Stimulated activated CD8-positive, alpha-beta memory T cell treated with anti-CD3 and anti-CD28 coated beads, Interleukin-4, amount 100 ng/mL, for 4 hours (primary cell): ENCODE results near the gene EIF3D.

Experiments used
- DNase-seq, 2 donors: peaks; one replicate each; pipeline ENCODE4 v3.0.0-alpha.2; 2020; ENCODE audit warnings: low read depth in 2 of 2, low spot score in 1 of 2

Gene EIF3D

DNA sequence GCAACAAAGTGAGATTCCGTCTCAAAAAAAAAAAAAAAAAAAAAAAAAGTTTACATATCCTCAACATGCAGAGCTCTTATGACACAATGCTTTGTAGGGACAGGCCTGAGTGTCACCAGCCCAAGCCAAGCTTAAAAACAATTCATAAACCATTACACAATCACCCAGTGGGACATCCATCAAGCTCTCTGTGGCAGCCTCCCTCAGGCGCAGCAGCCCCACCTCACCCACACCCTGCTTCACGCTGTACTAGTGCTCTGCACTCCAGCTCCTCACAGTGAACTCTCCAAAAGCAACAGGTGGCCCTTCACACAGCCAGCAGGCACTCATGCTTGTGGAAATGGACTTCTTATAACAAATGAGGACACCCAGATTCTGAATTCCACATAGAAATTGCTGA lies 18.6 kb downstream of the EIF3D start:
- DNase-seq: no peak

GRCh38 chr22:36507518-36508010 lies 21.4 kb downstream of the EIF3D start:
- no peak for DNase-seq

DNA sequence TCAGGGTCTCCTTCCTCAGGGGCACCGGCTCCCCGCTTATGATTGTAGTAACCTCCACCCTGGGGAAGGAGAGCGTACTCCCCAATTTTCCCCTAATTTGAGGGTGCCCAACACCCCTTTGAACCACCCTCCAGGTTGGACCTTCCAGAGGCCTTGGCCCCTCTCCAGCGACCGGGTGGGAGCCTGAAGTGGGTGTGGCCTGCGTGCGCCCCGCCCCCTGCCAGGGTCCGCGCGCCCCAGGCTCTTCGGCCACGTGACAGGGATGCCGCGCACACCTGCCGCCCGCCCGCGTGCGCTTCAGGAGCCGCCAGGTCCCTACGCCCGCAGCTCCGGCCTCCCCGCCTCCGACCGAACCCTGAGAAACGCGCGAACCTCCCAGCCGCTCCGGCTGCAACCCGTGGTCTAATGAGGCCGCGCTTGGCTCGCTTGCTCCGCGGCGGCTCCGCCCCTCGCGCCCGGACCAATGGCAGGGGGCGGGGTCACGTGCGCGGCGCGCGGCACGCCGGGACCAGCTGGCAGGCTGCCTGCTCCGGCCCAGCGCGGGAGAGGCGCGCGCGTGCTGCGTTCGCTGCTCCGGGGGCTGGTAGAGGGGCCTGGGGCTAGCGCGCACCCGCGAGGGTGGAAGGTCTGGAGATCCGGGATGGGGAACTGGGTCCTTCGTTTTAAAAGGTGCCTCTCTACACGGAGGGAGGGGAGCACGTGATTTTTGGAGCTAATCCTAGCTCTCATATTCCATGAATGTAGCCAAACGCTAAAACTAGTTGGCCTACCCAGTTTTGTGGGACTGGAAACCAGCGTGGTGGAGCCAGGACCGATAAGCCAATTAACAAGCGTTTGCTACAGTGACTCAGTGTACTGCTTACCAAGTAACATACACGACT lies 22.1 kb downstream of the EIF3D start, which contains the start of gene FOXRED2:
Gene FOXRED2, minus strand, starts transcription at position 404 of the 881 bp plus-strand sequence. CDS start 618 bp downstream, outside the sequence.
- peak; percentile 60 to 74 for DNase-seq

- DNase-seq: no peak
These were observed 22.8 kb downstream of the EIF3D start for GRCh38 chr22:36505998-36506635.

DNA sequence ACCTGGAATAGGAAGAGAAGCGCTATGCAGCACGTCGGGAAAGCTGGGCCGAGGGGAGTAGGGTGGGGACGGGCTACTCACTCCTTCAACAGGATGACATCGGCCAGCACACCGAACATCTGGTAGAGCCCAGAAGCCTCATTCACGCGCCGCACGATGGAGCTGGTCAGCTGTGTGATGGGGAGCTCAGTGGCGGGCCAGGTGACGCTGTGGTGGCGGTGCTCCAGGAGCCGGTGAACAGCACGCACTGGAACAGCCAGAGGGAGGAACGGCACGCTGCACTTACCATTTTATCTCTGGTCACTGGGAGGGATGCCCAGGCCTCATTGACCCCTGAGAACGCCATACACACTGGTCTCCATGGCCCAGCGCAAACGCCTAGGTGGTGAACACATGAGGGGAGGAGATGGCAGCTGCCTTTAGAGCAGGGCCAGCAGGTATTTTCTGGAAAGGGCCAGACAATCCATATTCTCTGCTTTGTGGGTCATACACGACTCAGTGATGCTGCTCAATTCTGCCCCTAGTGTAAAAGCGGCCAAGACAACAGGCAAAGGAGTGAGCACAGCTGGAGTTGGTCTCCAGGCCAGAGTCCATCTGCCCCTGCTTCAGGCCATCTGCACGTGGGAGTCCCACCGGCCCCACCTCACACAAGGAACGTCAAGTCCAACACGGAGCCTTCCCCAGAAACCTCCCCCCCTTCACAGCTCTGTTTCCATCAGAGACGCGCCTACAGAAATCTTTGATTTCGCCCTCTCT lies 30.9 kb downstream of the EIF3D start:
- no peak for DNase-seq

DNA sequence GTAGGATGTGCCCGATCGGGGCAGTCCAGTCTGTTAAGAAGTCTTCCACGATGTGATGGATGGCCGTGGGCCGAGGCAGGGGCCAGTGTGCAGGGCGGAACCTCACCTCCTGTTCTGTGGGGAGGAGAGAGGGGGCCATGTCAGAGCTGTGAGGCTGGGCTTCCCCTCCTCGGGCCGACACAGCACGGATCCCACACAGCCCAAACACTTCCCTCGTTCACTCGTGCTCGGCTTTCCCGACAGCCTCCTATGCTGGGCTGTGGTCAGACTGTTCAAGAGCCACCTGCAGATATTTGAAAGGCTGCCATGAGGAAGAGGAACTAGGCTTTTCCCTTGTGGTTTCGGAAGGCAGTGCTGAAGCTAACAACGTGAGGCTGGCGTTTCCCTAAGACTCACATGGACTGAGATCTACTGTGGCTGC lies 35.3 kb downstream of the EIF3D start:
- no peak for DNase-seq

DNA sequence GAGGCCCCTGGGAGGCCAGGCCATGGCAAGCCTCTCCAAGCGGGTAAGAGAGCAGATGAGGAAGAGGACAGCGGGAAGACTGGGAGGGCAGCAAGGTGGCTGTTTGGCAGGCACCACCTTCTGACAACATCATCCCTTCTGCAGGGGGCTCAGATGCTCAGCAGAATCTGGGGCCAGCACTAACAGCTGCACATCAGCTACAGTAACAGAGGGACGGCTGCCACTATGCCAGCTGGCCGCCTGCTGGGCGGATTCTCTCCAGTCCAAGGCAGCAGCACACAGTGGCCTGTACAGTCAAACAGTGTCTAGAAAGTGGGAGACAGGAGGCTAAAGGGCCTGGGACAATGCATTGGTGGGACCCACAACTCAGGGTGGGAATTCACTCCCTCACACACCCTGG lies 36.9 kb downstream of the EIF3D start:
- DNase-seq: no peak

- DNase-seq: no peak
These were observed 37.8 kb downstream of the EIF3D start for GRCh38 chr22:36491155-36491554.

GRCh38 chr22:36486619-36487384 lies 42.2 kb downstream of the EIF3D start:
- peak; percentile 39 to 41 for DNase-seq

DNA sequence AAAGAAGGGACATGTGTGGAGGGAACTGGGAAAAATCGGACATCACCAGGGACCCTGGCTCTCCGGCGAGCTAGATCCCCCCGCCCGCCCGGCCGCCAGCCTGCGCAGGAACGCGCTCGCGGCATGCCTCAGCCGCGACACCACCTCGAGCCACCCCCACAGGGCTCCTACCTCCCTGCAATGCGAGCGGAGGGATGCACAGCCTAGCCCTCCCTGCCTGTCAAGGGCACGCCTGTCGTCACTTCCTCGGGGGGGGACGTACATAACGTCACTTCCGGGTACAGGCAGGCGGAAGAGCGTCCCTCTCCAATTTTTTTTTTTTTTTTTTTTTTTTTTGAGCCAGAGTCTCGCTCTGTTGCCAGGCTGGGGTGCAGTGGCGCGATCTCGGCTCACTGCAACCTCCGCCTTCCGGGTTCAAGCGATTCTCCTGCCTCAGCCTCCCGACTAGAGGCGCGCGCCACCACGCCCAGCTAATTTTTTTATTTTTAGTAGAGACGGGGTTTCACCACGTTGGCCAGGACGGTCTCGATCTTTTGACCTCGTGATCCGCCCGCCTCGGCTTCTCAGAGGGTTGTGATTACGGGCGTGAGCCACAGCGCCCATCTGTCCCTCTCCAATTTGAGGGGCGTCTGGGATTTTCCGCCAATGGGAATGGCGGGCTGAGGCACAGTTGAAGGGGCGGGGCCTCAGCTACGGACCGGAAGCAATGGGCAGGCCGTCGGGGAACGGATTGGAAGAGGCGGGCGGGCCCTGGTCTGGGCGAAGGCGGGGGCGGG lies 47.4 kb downstream of the EIF3D start, which contains the start of gene TXN2:
Gene TXN2, minus strand, starts transcription at position 248 of the 776 bp plus-strand sequence. CDS start 803 bp downstream, outside the sequence.
- DNase-seq: peak; percentile 92

DNA sequence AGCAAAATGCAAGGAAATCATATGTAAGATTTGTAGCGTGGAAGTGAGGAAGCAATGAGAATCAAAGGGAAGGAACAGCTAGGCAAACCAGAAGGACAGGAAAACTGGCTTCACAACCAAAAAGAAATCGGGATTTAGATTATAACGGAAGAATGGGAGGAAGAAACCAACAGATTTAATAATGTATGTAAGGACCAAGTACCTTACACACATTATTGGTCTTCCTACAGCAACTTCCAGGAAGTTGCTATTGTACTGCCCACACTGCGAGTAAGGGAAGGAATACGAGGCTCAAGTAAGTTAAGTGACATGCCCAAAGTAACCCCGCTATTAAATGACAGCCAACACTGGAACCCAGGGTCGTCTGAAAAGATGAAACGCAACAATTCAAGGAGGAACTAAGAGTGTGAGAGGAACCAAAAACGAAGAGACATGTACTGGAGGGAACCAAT lies 48.0 kb downstream of the EIF3D start:
- no peak for DNase-seq

GRCh38 chr22:36478966-36479365 lies 50.0 kb downstream of the EIF3D start:
- no peak for DNase-seq

- no peak for DNase-seq
These were observed 53.6 kb downstream of the EIF3D start for GRCh38 chr22:36475341-36475740.

- DNase-seq: no peak
These were observed 56.3 kb downstream of the EIF3D start for GRCh38 chr22:36472689-36473088.

- no peak for DNase-seq
These were observed 57.6 kb downstream of the EIF3D start for GRCh38 chr22:36471341-36471821.

DNA sequence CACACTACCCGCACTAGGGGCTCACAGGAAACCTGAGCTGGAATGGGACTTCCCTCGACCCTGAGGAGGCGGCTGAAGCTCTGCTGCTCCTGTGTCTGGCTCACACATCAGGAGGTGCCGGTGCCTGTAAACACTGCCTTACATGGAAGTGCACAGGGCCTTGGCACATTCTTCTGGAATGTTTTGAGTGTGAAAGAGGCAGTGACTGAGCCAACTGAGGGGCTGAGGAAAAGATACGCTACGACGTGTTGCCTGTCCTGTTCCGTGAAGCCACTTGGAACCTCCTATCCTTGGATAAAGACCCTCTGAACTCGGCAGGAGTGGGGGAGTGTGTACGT lies 58.0 kb downstream of the EIF3D start:
- DNase-seq: no peak

GRCh38 chr22:36470162-36470993 lies 58.6 kb downstream of the EIF3D start:
- DNase-seq: peak; percentile 66 to 68

DNA sequence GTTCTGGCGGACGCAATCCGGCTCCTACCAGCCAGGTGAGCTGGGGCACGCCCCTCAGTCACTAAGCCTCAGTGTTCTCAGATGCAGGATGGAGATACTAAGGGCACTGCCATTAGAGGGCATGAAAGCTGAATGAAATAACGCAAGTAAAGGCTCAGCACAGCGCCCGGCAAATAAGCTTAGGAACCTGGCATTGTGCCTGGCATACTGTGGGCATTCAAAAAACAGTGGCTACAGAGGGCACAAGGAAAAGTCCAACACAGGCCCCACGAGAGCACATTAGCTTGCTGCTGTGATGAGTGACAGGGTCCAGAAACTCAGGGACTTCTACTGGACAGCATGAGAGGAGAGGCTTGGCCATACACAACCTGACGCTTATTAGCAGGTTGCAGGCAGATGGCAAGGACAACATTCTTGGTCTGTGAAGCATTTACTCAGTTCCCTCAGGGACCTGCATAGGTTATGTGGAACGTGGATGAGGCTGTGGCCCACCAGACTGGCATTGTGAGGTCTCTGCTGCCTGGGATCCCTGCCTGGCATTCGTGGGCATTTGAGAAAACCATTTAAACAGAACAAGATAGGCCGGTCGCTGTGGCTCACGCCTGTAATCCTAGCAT lies 59.8 kb downstream of the EIF3D start:
- DNase-seq: no peak
